RWPE2 (cell line): ENCODE measurements around the gene VPS36.

ENCODE experiments used
- ATAC-seq: fragments of 200-7000 bp; cut with Tn5 transposase; 3 replicates; pipeline ENCODE4 v1.9.1; 2021; ENCODE audit warnings: low read depth
- DNase-seq: peaks from one replicate; pipeline ENCODE4 v3.0.0-alpha.2; 2020; ENCODE audit warnings: low spot score
- H3K27ac ChIP-seq: fragments of 450-650 bp; 2 replicates; pipeline ENCODE4 v1.5.1; 2017; ENCODE audit warnings: mild to moderate bottlenecking; ENCODE audit not compliant: poor library complexity, severe bottlenecking
- H3K27me3 ChIP-seq: fragments of 250-450 bp; sonication (Bioruptor Pico); 2 replicates; pipeline ENCODE4 v1.5.1; 2021; ENCODE audit warnings: mild to moderate bottlenecking, moderate library complexity; ENCODE audit not compliant: insufficient read depth, poor library complexity, severe bottlenecking
- H3K36me3 ChIP-seq: fragments of 250-450 bp; sonication (Bioruptor Pico); 2 replicates; pipeline ENCODE4 v1.5.1; 2020; ENCODE audit warnings: low read depth, mild to moderate bottlenecking, moderate library complexity
- H3K4me1 ChIP-seq: fragments of 250-450 bp; sonication (Bioruptor Pico); 2 replicates; pipeline ENCODE4 v1.5.1; 2021; ENCODE audit warnings: mild to moderate bottlenecking, moderate library complexity; ENCODE audit not compliant: insufficient read depth, poor library complexity, severe bottlenecking
- H3K4me3 ChIP-seq: fragments of 250-450 bp; sonication (Bioruptor Pico); 2 replicates; pipeline ENCODE4 v1.5.1; 2021; ENCODE audit warnings: mild to moderate bottlenecking, moderate library complexity; ENCODE audit not compliant: severe bottlenecking
- H3K9me3 ChIP-seq: fragments of 250-450 bp; sonication (Bioruptor Pico); 2 replicates; pipeline ENCODE4 v1.5.1; 2021; ENCODE audit warnings: mild to moderate bottlenecking, moderate library complexity; ENCODE audit not compliant: severe bottlenecking
- CTCF ChIP-seq: fragments of 450-650 bp; IDR thresholded peaks from one replicate; pipeline ENCODE4 v1.5.1; 2017; ENCODE audit warnings: mild to moderate bottlenecking, moderate library complexity; ENCODE audit not compliant: poor library complexity, severe bottlenecking

The VPS36 gene

GRCh38 chr13:52405369-52405766 is 45.1 kb downstream of the VPS36 start:
- no peak for TF ChIP-seq CTCF
- DNase-seq (no peak), ATAC-seq (peak; percentile 56)
- peak overlapping the region; percentile 69 for H3K4me3 ChIP-seq
- peak overlapping the region; percentile 56 for H3K27ac ChIP-seq
- H3K36me3 ChIP-seq: peaks cover 15% of the 10 kb centered on the region
- no peaks in the 10 kb centered on the region for H3K27me3 ChIP-seq
- H3K9me3 ChIP-seq: no peaks in the 10 kb centered on the region
- H3K4me1 ChIP-seq: peaks cover 11% of the 10 kb centered on the region

GRCh38 chr13:52399708-52400107 is 50.7 kb downstream of the VPS36 start:
- ATAC-seq (peak; percentile 64; the same call in 1 of the 3 replicates), DNase-seq (no peak)
- Histone ChIP-seq H3K9me3 (no peaks in the 10 kb centered on the region), H3K27me3 (no peaks in the 10 kb centered on the region), H3K27ac (no peak overlapping the region), H3K36me3 (peaks cover 37% of the 10 kb centered on the region), H3K4me1 (peaks cover 7% of the 10 kb centered on the region), H3K4me3 (no peak overlapping the region)
- TF ChIP-seq CTCF: peak; percentile 26

GRCh38 chr13:52399046-52399445 is 51.4 kb downstream of the VPS36 start:
- no peak for TF ChIP-seq CTCF
- H3K4me3 ChIP-seq: no peak overlapping the region
- H3K27me3 ChIP-seq: no peaks in the 10 kb centered on the region
- peaks cover 37% of the 10 kb centered on the region for H3K36me3 ChIP-seq
- H3K4me1 ChIP-seq: peaks cover under 1% of the 10 kb centered on the region
- no peaks in the 10 kb centered on the region for H3K9me3 ChIP-seq
- DNase-seq: no peak
- no peak overlapping the region for H3K27ac ChIP-seq
- no peak for ATAC-seq

GRCh38 chr13:52395704-52396103 is 54.7 kb downstream of the VPS36 start:
- ATAC-seq: no peak
- Histone ChIP-seq H3K27me3 (no peaks in the 10 kb centered on the region), H3K4me3 (no peak overlapping the region), H3K27ac (no peak overlapping the region), H3K36me3 (peaks cover 35% of the 10 kb centered on the region), H3K4me1 (no peaks in the 10 kb centered on the region), H3K9me3 (no peaks in the 10 kb centered on the region)
- no peak for DNase-seq
- no peak for TF ChIP-seq CTCF

GRCh38 chr13:52394586-52394985 is 55.8 kb downstream of the VPS36 start:
- Histone ChIP-seq H3K27me3 (no peaks in the 10 kb centered on the region), H3K4me1 (no peaks in the 10 kb centered on the region), H3K9me3 (no peaks in the 10 kb centered on the region), H3K4me3 (no peak overlapping the region), H3K27ac (no peak overlapping the region), H3K36me3 (peaks cover 41% of the 10 kb centered on the region)
- TF ChIP-seq CTCF: no peak
- ATAC-seq: no peak
- DNase-seq: no peak
